Lung (tissue), 12 donors: ENCODE data around the gene CDH13. TPM values are rescaled to one million over a fixed set of nuclear protein-coding genes. Genes with fewer than 3 reads are reported as not detected.

Source experiments
- ATAC-seq: fragments of 200-7000 bp; cut with Tn5 transposase; one replicate; pipeline ENCODE4 v1.9.1; 2020; ENCODE audit warnings: moderate number of reproducible peaks; ENCODE audit not compliant: insufficient read depth, low FRiP score
- DNase-seq, 3 donors: peaks; one replicate each; pipeline ENCODE4 v3.0.0-alpha.2; 2013 to 2017
- H3K27ac ChIP-seq, 2 donors: one replicate each; pipeline ENCODE4 v1.5.1; 2013; ENCODE audit warnings: mild to moderate bottlenecking in 2 of 2, moderate library complexity in 2 of 2, control low read depth in 1 of 2, inconsistent platforms in 1 of 2, low read depth in 1 of 2, low read length in 1 of 2
- H3K27me3 ChIP-seq, 3 donors: one replicate each; pipeline ENCODE4 v1.5.1; 2013; ENCODE audit warnings: low read length in 2 of 3; ENCODE audit not compliant: control insufficient read depth in 3 of 3, insufficient read depth in 3 of 3
- H3K36me3 ChIP-seq, 4 donors: one replicate each; pipeline ENCODE4 v1.5.1; 2013; ENCODE audit warnings: low read length in 4 of 4, mild to moderate bottlenecking in 1 of 4, moderate library complexity in 1 of 4; ENCODE audit not compliant: control insufficient read depth in 4 of 4, insufficient read depth in 4 of 4
- H3K4me1 ChIP-seq, 5 donors: one replicate each; pipeline ENCODE4 v1.5.1; 2013; ENCODE audit warnings: low read length in 5 of 5, mild to moderate bottlenecking in 2 of 5, moderate library complexity in 1 of 5; ENCODE audit not compliant: control insufficient read depth in 5 of 5, insufficient read depth in 5 of 5
- H3K4me3 ChIP-seq: one replicate; pipeline ENCODE4 v1.5.1; 2013; ENCODE audit warnings: mild to moderate bottlenecking, control low read depth, moderate library complexity
- H3K9ac ChIP-seq, 2 donors: one replicate each; pipeline ENCODE4 v1.5.1; 2013; ENCODE audit warnings: low read length in 2 of 2, control low read depth in 1 of 2; ENCODE audit not compliant: insufficient read depth in 1 of 2
- H3K9me3 ChIP-seq, 4 donors: one replicate each; pipeline ENCODE4 v1.5.1; 2013; ENCODE audit warnings: low read length in 3 of 4, mild to moderate bottlenecking in 1 of 4, moderate library complexity in 1 of 4; ENCODE audit not compliant: control insufficient read depth in 4 of 4, insufficient read depth in 3 of 4
- whole genome bisulfite sequencing, 2 donors: extraction: QIAGEN DNeasy Blood & Tissue Kit; methylation state at CpG; one replicate each; pipeline ENCODE4 v1.1.7; 2013; 5-methylcytosine and 5-hydroxymethylcytosine counted together
- polyA plus RNA-seq, 2 donors: library from polyadenylated mRNA; stranded (reverse); fragments of 200-250 nt; gene quantifications; one replicate each; pipeline ENCODE4 v1.2.1, GENCODE V29; 2013
- total RNA-seq, 2 donors: library from RNA; depleted of rRNA in 1 of 2; stranded (reverse); fragments of >200 nt in 1 of 2; gene quantifications; one replicate each; pipeline ENCODE4 v1.2.1, GENCODE V29; 2014 to 2021
- TF ChIP-seq, protein P1 (sequence below): IDR thresholded peaks from 2 replicates; pipeline ENCODE4 v1.5.1; 2012; ENCODE audit warnings: mild to moderate bottlenecking; ENCODE audit errors: control extremely low read depth, extremely low read depth
- donor health status: control.
- donor health status: control.
- donor health status: Bipolar disorder and iron deficiency.
- donor health status: healthy.
- donor health status: DM: yes; HTN: yes; CAD: no.

Gene CDH13
- total and polyA plus RNA-seq, 4 donors: 2.1 to 12.3 (median 7.3) TPM

DNA sequence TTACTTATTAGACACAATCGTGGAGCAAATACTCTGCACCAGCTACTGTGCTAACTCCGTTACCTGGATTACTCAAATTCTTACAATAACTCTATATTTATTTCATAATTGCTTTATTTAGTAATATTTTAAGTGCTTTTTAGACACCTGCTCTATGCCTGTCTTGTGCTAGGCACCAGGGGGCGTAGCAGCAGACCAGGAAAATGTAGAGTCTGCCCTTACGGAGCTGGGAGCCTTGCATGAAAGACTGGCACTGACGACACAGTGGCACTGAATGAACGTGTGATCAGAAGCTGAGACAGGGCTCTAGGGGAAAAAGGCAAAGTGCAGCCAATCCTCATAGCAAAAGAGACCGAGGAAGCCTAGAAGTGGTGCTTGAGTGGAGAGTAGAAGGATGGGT lies 486.5 kb downstream of the CDH13 start:
- Histone ChIP-seq H3K36me3 (no peaks in the 10 kb centered on the region), H3K9me3 (no peaks in the 10 kb centered on the region), H3K4me3 (no peak overlapping the region), H3K27me3 (peaks cover 0 to 17% (median 0%) of the 10 kb centered on the region in 3 donors), H3K4me1 (peaks cover 0 to 3% (median 0%) of the 10 kb centered on the region in 5 donors), H3K9ac (no peak overlapping the region), H3K27ac (no peak overlapping the region)
- 23 to 28% methylated on average over 7 of the region's 7 CpGs for WGBS, 2 donors
- DNase-seq: peak in 2 of 3 donors; percentile 28 to 31
- TF ChIP-seq, protein P1, sequence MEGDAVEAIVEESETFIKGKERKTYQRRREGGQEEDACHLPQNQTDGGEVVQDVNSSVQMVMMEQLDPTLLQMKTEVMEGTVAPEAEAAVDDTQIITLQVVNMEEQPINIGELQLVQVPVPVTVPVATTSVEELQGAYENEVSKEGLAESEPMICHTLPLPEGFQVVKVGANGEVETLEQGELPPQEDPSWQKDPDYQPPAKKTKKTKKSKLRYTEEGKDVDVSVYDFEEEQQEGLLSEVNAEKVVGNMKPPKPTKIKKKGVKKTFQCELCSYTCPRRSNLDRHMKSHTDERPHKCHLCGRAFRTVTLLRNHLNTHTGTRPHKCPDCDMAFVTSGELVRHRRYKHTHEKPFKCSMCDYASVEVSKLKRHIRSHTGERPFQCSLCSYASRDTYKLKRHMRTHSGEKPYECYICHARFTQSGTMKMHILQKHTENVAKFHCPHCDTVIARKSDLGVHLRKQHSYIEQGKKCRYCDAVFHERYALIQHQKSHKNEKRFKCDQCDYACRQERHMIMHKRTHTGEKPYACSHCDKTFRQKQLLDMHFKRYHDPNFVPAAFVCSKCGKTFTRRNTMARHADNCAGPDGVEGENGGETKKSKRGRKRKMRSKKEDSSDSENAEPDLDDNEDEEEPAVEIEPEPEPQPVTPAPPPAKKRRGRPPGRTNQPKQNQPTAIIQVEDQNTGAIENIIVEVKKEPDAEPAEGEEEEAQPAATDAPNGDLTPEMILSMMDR: peak; percentile 6
- no peak for ATAC-seq

DNA sequence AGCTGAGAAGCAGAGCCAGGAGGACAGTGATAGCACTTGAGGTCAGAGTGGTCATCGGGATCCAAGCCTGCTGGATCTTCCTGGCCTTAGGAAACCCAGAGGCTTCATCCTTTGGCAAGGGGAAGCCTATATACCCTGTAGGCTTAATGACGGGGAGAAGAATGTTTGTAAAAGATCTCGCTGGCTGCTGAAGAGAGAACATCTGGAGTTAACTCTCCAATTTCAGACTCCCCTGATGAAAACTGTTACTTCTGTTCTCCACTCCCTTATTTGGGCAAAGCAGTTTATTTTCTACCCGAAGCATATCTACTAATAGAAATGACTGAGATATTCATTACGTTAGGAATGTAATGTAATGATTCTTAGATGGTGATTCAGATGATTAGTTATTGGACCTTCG lies 487.0 kb downstream of the CDH13 start:
- Histone ChIP-seq H3K4me3 (no peak overlapping the region), H3K4me1 (peaks cover 0 to 3% (median 0%) of the 10 kb centered on the region in 5 donors), H3K36me3 (no peaks in the 10 kb centered on the region), H3K9ac (no peak overlapping the region), H3K9me3 (no peaks in the 10 kb centered on the region), H3K27me3 (peaks cover 0 to 17% (median 0%) of the 10 kb centered on the region in 3 donors), H3K27ac (no peak overlapping the region)
- TF ChIP-seq, protein P1: no peak
- ATAC-seq (no peak), DNase-seq (no peak)
- 71 to 82% methylated on average over 6 of the region's 6 CpGs for WGBS, 2 donors

DNA sequence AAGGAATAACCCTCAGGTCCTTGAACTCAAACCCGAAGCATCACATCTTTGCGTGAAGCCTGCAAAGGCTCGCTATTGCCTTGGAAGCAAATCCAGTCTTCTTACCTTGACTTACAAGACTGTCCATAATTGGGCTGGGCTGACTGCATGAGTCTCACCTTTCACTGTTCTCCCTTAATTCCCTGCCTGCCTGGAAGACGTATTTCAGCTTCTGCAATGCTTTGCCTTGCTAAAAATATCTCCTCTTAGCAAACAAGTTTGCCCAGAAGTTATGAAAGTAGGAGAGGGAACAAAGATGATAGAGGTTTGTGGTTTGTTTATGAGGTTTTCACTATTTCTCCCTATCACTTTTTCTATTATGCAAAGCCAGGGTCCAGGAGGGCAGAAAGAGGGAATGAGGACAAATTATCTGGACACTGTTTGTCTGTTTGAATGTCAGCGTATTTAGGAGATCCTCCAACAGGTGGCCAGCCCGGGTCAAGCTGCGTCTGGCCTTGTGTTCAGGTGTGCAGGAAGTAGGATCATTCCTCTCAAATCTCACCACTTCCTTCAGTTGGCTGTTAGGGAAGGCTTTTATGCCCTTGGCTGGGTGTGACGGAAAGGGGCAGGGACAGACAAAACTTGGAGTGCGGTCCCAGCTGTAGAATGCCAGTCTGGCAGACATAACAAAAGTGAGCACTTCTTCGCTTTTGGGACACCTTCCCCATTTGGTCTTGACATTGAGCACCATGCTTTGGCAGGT lies 488.9 kb downstream of the CDH13 start:
- H3K27me3 ChIP-seq: peaks cover 0 to 19% (median 0%) of the 10 kb centered on the region in 3 donors
- TF ChIP-seq, protein P1: no peak
- DNase-seq (no peak), ATAC-seq (no peak)
- H3K4me3 ChIP-seq: no peak overlapping the region
- no peak overlapping the region for H3K27ac ChIP-seq
- 70 to 72% methylated on average over 10 of the region's 10 CpGs for WGBS, 2 donors
- H3K36me3 ChIP-seq: no peaks in the 10 kb centered on the region
- no peak overlapping the region for H3K9ac ChIP-seq
- no peaks in the 10 kb centered on the region for H3K9me3 ChIP-seq
- H3K4me1 ChIP-seq: peaks cover 0 to 3% (median 0%) of the 10 kb centered on the region in 5 donors
